ENCODE data around the gene FAM120B.

The FAM120B gene

GRCh38 chr6:170284126-170284773 lies 22.3 kb upstream of the FAM120B start:
- no peak overlapping the region for H3K4me3 ChIP-seq (ENCODE audit: low read depth, low read length)
- TF ChIP-seq, protein P1, sequence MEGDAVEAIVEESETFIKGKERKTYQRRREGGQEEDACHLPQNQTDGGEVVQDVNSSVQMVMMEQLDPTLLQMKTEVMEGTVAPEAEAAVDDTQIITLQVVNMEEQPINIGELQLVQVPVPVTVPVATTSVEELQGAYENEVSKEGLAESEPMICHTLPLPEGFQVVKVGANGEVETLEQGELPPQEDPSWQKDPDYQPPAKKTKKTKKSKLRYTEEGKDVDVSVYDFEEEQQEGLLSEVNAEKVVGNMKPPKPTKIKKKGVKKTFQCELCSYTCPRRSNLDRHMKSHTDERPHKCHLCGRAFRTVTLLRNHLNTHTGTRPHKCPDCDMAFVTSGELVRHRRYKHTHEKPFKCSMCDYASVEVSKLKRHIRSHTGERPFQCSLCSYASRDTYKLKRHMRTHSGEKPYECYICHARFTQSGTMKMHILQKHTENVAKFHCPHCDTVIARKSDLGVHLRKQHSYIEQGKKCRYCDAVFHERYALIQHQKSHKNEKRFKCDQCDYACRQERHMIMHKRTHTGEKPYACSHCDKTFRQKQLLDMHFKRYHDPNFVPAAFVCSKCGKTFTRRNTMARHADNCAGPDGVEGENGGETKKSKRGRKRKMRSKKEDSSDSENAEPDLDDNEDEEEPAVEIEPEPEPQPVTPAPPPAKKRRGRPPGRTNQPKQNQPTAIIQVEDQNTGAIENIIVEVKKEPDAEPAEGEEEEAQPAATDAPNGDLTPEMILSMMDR (conservative IDR thresholded peaks at IDR 0.05; ENCODE audit: low read depth, low read length) = no peak
- no peak for DNase-seq (ENCODE audit: low read depth)

DNA sequence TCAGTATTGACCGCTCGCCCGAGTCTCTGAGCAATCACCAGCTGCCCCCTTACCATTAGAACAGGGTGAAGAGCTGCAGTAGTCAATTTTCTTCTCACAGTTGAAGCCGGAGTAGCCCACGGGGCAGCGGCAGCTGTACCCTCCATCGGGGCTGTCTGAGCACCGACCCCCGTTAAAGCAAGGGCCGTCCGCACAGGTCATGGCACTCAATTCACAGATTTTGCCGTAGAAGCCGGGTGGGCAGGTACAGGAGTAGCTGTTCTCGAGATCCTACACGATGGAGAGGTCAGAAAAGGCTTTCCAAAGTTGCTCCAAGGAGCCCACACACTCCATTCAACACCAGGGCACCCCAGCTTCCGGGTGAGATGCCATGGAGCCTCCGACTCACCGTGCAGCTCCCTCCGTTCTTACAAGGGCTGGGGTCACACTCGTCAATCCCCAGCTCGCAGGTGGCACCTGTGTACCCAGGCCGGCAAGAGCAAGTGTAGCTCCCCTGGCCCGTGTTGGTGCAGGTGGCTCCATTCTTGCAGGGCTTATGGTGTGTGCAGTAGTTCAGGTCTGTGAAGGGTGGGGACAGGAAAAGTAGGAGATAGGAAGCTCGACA lies 21.6 kb upstream of the FAM120B start:
- TF ChIP-seq, protein P1 (conservative IDR thresholded peaks at IDR 0.05; ENCODE audit: low read depth, low read length) = no peak
- DNase-seq (ENCODE audit: low read depth) = no peak
- no peak overlapping the region for H3K4me3 ChIP-seq (ENCODE audit: low read depth, low read length)

DNA sequence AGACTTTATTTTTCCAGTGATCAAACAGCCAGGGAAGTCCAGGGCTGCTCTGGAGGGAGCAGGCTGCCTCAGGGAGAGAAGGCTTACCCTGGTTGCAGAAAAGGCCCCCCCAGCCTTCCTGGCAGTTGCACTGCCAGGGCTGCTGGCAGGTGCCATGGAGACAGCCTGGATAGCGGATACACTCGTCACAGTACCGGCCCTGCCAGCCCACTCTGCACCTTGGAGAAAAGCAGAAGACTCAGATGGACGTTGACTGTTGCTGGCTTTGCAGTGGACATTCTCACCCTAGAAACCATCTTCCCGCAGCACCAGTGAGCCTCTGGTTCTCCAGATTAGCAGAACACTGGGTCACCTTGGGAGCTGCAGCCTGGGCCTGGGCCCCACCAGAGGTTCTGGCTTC lies 21.1 kb upstream of the FAM120B start:
- no peak for DNase-seq (ENCODE audit: low read depth)
- TF ChIP-seq, protein P1 (conservative IDR thresholded peaks at IDR 0.05; ENCODE audit: low read depth, low read length) = no peak
- no peak overlapping the region for H3K4me3 ChIP-seq (ENCODE audit: low read depth, low read length)

DNA sequence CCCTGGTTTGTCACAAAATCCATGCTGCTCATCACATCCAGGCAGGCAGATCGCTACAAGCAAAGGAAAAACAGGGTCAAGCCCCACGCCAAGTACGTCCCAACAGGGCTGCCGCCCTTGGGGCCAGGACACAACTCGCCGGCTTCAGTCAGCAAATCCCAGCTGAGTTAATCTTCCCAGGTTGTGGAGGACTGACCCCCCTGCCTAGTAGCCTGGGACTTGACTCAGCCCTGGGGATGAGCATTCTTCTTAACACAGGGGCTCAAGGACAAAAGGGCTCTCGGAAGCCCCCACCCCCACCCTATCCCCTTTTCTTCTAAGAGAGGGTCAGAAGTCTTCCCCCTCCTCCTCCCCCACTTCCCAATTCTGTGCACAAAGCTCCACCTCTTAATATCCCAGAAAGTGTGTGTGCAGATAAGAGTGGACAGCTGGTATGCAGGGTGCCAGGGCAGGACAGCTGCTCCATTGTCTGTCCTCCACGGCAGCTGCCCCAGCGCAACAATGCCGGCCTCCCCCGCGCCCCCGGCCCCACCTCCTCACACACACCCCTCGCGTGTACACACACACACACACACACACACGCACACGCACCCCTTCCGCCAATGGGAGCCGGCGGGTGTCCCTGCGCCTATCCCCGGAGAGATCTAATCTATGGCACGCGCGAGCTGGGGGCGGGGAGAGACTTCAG lies 20.2 kb upstream of the FAM120B start:
- DNase-seq (ENCODE audit: low read depth) = peak; percentile 20
- no peak overlapping the region for H3K4me3 ChIP-seq (ENCODE audit: low read depth, low read length)
- TF ChIP-seq, protein P1 (conservative IDR thresholded peaks at IDR 0.05; ENCODE audit: low read depth, low read length) = no peak

- no peak overlapping the region for H3K4me3 ChIP-seq (ENCODE audit: low read depth, low read length)
- DNase-seq (ENCODE audit: low read depth) = no peak
- TF ChIP-seq, protein P1 (conservative IDR thresholded peaks at IDR 0.05; ENCODE audit: low read depth, low read length) = no peak
These were observed 19.7 kb upstream of the FAM120B start for GRCh38 chr6:170286934-170287265.

DNA sequence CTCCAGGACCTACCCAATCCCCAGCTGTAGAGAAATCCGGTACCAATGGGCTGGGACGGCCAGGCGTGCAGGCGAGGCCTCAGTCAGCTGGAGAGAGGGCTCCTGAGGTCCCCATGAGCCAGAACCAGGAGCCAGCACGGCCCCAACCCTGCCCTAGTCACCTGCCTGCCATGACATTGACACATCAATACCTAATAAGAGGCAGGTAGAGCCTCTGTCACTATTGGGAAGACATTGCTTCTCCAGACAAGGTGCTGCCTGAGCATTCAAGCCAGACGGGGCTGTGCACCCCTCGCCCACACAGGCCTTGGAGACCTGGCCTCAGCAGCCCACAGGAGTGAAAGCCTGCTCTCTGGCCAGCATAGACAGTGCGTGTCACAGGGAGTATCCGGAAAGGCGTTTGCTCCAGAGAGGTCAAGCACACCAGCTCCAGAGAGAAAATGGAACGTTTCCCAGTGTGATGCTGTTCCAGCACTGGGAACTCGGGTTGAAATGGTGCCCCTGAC lies 19.1 kb upstream of the FAM120B start:
- no peak overlapping the region for H3K4me3 ChIP-seq (ENCODE audit: low read depth, low read length)
- TF ChIP-seq, protein P1 (conservative IDR thresholded peaks at IDR 0.05; ENCODE audit: low read depth, low read length) = no peak
- no peak for DNase-seq (ENCODE audit: low read depth)
